Trophoblast cell (in vitro differentiated cells and primary cell): ENCODE results near the gene LTB.

Experiments
- DNase-seq, 2 donors: peaks; one replicate each; pipeline ENCODE4 v3.0.0-alpha.2; 2016
- H2AFZ ChIP-seq: 2 replicates; pipeline ENCODE4 v1.6.1; 2013; ENCODE audit warnings: low read length, moderate library complexity, mild to moderate bottlenecking; ENCODE audit not compliant: insufficient read depth, poor library complexity
- H2AK5ac ChIP-seq: 2 replicates; pipeline ENCODE4 v1.6.1; 2013; ENCODE audit warnings: mild to moderate bottlenecking, low read length
- H2BK120ac ChIP-seq: 2 replicates; pipeline ENCODE4 v1.6.1; 2013; ENCODE audit warnings: low read length, mild to moderate bottlenecking, moderate library complexity; ENCODE audit not compliant: insufficient read depth, poor library complexity
- H2BK12ac ChIP-seq: 2 replicates; pipeline ENCODE4 v1.6.1; 2013; ENCODE audit warnings: mild to moderate bottlenecking, low read length, moderate library complexity
- H2BK5ac ChIP-seq: 2 replicates; pipeline ENCODE4 v1.6.1; 2013; ENCODE audit warnings: low read length, low read depth, moderate library complexity, mild to moderate bottlenecking; ENCODE audit not compliant: poor library complexity
- H3K14ac ChIP-seq: 2 replicates; pipeline ENCODE4 v1.6.1; 2013; ENCODE audit warnings: mild to moderate bottlenecking, low read length
- H3K18ac ChIP-seq: 2 replicates; pipeline ENCODE4 v1.6.1; 2013; ENCODE audit warnings: mild to moderate bottlenecking, low read length
- H3K23ac ChIP-seq: 2 replicates; pipeline ENCODE4 v1.6.1; 2013; ENCODE audit warnings: low read length
- H3K27ac ChIP-seq: 2 replicates; pipeline ENCODE4 v1.5.1; 2013; ENCODE audit warnings: low read depth, mild to moderate bottlenecking, inconsistent platforms, low read length, moderate library complexity
- H3K27me3 ChIP-seq: 2 replicates; pipeline ENCODE4 v1.6.1; 2013; ENCODE audit warnings: inconsistent platforms, mild to moderate bottlenecking, low read length, moderate library complexity; ENCODE audit not compliant: insufficient read depth
- H3K36me3 ChIP-seq, 2 experiments: 1 replicate in 1 of 2; 2 replicates in 1 of 2; pipeline ENCODE4 v1.6.1; 2013; ENCODE audit warnings: low read length in 2 of 2, mild to moderate bottlenecking in 2 of 2, moderate library complexity in 1 of 2; ENCODE audit not compliant: insufficient read depth in 2 of 2, control insufficient read depth in 1 of 2
- H3K4ac ChIP-seq: 2 replicates; pipeline ENCODE4 v1.6.1; 2013; ENCODE audit warnings: low read depth, mild to moderate bottlenecking, low read length, moderate library complexity
- H3K4me1 ChIP-seq, 2 experiments: 1 replicate in 1 of 2; 2 replicates in 1 of 2; pipeline ENCODE4 v1.6.1; 2013; ENCODE audit warnings: low read length in 2 of 2, mild to moderate bottlenecking in 2 of 2, moderate library complexity in 1 of 2; ENCODE audit not compliant: insufficient read depth in 2 of 2, control insufficient read depth in 1 of 2
- H3K4me2 ChIP-seq: 2 replicates; pipeline ENCODE4 v1.6.1; 2013; ENCODE audit warnings: inconsistent platforms, mild to moderate bottlenecking, low read length, moderate library complexity
- H3K4me3 ChIP-seq: 2 replicates; pipeline ENCODE4 v1.5.1; 2013; ENCODE audit warnings: mild to moderate bottlenecking, low read depth, low read length, inconsistent platforms
- H3K79me1 ChIP-seq: one replicate; pipeline ENCODE4 v1.6.1; 2013; ENCODE audit warnings: low read length
- H3K79me2 ChIP-seq: 2 replicates; pipeline ENCODE4 v1.6.1; 2013; ENCODE audit warnings: low read length, mild to moderate bottlenecking; ENCODE audit not compliant: control insufficient read depth, insufficient read depth, poor library complexity
- H3K9ac ChIP-seq: 2 replicates; pipeline ENCODE4 v1.6.1; 2013; ENCODE audit warnings: mild to moderate bottlenecking, low read length
- H3K9me3 ChIP-seq: 2 replicates; pipeline ENCODE4 v1.6.1; 2013; ENCODE audit warnings: low read depth, mild to moderate bottlenecking, control low read depth, inconsistent platforms, low read length; ENCODE audit not compliant: insufficient read depth
- H4K12ac ChIP-seq: 2 replicates; pipeline ENCODE4 v1.6.1; 2013; ENCODE audit warnings: low read depth, mild to moderate bottlenecking, low read length, moderate library complexity
- H4K8ac ChIP-seq: 2 replicates; pipeline ENCODE4 v1.6.1; 2013; ENCODE audit warnings: low read depth, mild to moderate bottlenecking, low read length, moderate library complexity
- H4K91ac ChIP-seq: one replicate; pipeline ENCODE4 v1.6.1; 2013; ENCODE audit warnings: low read depth, mild to moderate bottlenecking, low read length, moderate library complexity
- WGBS: extraction: QIAGEN DNeasy Blood & Tissue Kit; methylation state at CpG from one replicate; pipeline ENCODE4 v1.1.7; 2013; ENCODE audit warnings: missing lambda C conversion rate; ENCODE audit not compliant: insufficient read length, insufficient coverage; ENCODE audit errors: extremely low coverage; 5-methylcytosine and 5-hydroxymethylcytosine counted together

Gene LTB

GRCh38 chr6:31573239-31574105 is 8.8 kb downstream of the LTB start:
- WGBS = no CpG with 5 or more reads among the region's 9 CpGs
- no peaks in the 10 kb centered on the region for H3K27me3 ChIP-seq
- no peak overlapping the region for H3K27ac ChIP-seq
- H3K4me3 ChIP-seq = no peak overlapping the region
- H3K18ac ChIP-seq = peak overlapping the region; percentile 69
- peak overlapping the region; percentile 93 for H2BK12ac ChIP-seq
- H3K14ac ChIP-seq = peak overlapping the region; percentile 50
- H3K4me1 ChIP-seq = peaks cover 41 to 49% of the 10 kb centered on the region in 2 experiments
- peak overlapping the region; percentile 19 for H3K4ac ChIP-seq
- no peaks in the 10 kb centered on the region for H3K36me3 ChIP-seq
- H4K8ac ChIP-seq = peak overlapping the region; percentile 51
- no peak overlapping the region for H3K23ac ChIP-seq
- H3K79me2 ChIP-seq = no peaks in the 10 kb centered on the region
- H3K79me1 ChIP-seq = peaks cover 38% of the 10 kb centered on the region
- peak overlapping the region; percentile 82 for H4K91ac ChIP-seq
- no peak overlapping the region for H3K9ac ChIP-seq
- H2BK120ac ChIP-seq = peak overlapping the region; percentile 80
- H3K4me2 ChIP-seq = no peak overlapping the region
- no peak overlapping the region for H2AFZ ChIP-seq
- H3K9me3 ChIP-seq = no peaks in the 10 kb centered on the region
- H2BK5ac ChIP-seq = peak overlapping the region; percentile 45
- H2AK5ac ChIP-seq = peak overlapping the region; percentile 96
- H4K12ac ChIP-seq = no peak overlapping the region
- DNase-seq = peak in 1 of 2 donors; percentile 26

GRCh38 chr6:31572041-31572911 is 9.9 kb downstream of the LTB start, which contains the start of gene LTA:
Gene LTA (plus strand): TSS chr6:31572289. CDS start chr6:31572743, 454 bp downstream.
- Histone ChIP-seq H2BK12ac (peak within 1 kb of the TSS; percentile 93), H3K9me3 (no peaks in the 10 kb centered on the region), H3K9ac (no peak within 1 kb of the TSS), H3K36me3 (no peaks in the 10 kb centered on the region), H2AFZ (no peak within 1 kb of the TSS), H2BK120ac (peak within 1 kb of the TSS; percentile 25), H3K27ac (no peak within 1 kb of the TSS), H2AK5ac (peak within 1 kb of the TSS; percentile 65), H3K79me2 (no peaks in the 10 kb centered on the region), H4K91ac (peak within 1 kb of the TSS; percentile 82), H4K8ac (no peak within 1 kb of the TSS), H3K18ac (no peak within 1 kb of the TSS), H3K23ac (no peak within 1 kb of the TSS), H3K4ac (no peak within 1 kb of the TSS), H3K4me2 (no peak within 1 kb of the TSS), H3K27me3 (no peaks in the 10 kb centered on the region), H3K79me1 (peaks cover 29% of the 10 kb centered on the region), H4K12ac (no peak within 1 kb of the TSS), H3K14ac (no peak within 1 kb of the TSS), H2BK5ac (peak within 1 kb of the TSS; percentile 45), H3K4me3 (no peak within 1 kb of the TSS), H3K4me1 (peaks cover 41 to 42% of the 10 kb centered on the region in 2 experiments)
- DNase-seq = no peak
- WGBS = no CpG with 5 or more reads among the region's 27 CpGs

GRCh38 chr6:31569861-31570536 is 12.2 kb downstream of the LTB start:
- Histone ChIP-seq H3K27me3 (no peaks in the 10 kb centered on the region), H2AFZ (no peak overlapping the region), H3K4me3 (no peak overlapping the region), H2BK5ac (no peak overlapping the region), H3K4me1 (peaks cover 21 to 22% of the 10 kb centered on the region in 2 experiments), H3K14ac (no peak overlapping the region), H3K79me1 (peaks cover 15% of the 10 kb centered on the region), H3K9ac (no peak overlapping the region), H3K79me2 (no peaks in the 10 kb centered on the region), H4K91ac (no peak overlapping the region), H3K4ac (no peak overlapping the region), H4K12ac (no peak overlapping the region), H3K23ac (no peak overlapping the region), H3K4me2 (no peak overlapping the region), H2BK120ac (no peak overlapping the region), H3K27ac (no peak overlapping the region), H4K8ac (no peak overlapping the region), H3K9me3 (no peaks in the 10 kb centered on the region), H2AK5ac (no peak overlapping the region), H3K18ac (no peak overlapping the region), H2BK12ac (no peak overlapping the region), H3K36me3 (no peaks in the 10 kb centered on the region)
- no CpG with 5 or more reads among the region's 1 CpG for WGBS
- no peak for DNase-seq

DNA sequence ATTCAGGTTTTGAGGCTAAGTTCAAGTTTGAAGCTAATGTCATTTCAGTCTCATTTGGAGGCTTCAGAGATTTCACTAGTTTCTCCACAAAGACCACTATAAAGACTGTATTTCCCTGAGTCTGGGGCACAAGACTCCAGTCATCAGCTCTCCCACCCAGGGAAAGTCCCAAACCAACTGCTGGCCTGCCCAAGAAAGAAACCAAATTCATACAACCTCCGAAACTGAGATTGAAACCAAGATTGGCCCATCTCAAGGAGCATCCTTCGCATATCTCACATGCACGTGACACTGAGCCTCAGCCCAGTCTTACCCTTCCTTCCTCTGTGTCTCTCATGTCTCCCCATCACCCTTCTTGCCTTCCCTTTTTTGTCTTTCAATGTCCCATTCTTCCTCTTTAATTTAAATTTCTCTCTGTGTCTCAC is 13.7 kb downstream of the LTB start:
- Histone ChIP-seq H2BK5ac (no peak overlapping the region), H3K4me1 (peaks cover 8 to 9% of the 10 kb centered on the region in 2 experiments), H3K27ac (no peak overlapping the region), H4K8ac (no peak overlapping the region), H3K9me3 (no peaks in the 10 kb centered on the region), H3K79me2 (no peaks in the 10 kb centered on the region), H2AK5ac (peak overlapping the region; percentile 84), H3K9ac (no peak overlapping the region), H3K79me1 (peaks cover 6% of the 10 kb centered on the region), H2BK120ac (no peak overlapping the region), H4K91ac (no peak overlapping the region), H3K18ac (no peak overlapping the region), H3K4me3 (no peak overlapping the region), H3K23ac (no peak overlapping the region), H2BK12ac (peak overlapping the region; percentile 72), H2AFZ (no peak overlapping the region), H3K14ac (no peak overlapping the region), H3K4me2 (no peak overlapping the region), H3K27me3 (no peaks in the 10 kb centered on the region), H3K36me3 (no peaks in the 10 kb centered on the region), H3K4ac (no peak overlapping the region), H4K12ac (no peak overlapping the region)
- no CpG with 5 or more reads among the region's 3 CpGs for WGBS
- DNase-seq = peak; percentile 31 to 44
